ENCODE data around the gene MACO1. TPM values are rescaled to one million over a fixed set of nuclear protein-coding genes. Genes with fewer than 3 reads are reported as not detected.
A peak's percentile ranks its signal among the peaks of the same experiment; 100 is the strongest.
"Not testable (repeated sequence)": the region's sequence is repeated elsewhere in the genome, so short reads cannot be mapped to it uniquely, and the experiment has no call there.

MACO1 gene
- total and polyA plus RNA-seq, 4 donors: 7.9 to 20.7 (median 13.6) TPM

DNA sequence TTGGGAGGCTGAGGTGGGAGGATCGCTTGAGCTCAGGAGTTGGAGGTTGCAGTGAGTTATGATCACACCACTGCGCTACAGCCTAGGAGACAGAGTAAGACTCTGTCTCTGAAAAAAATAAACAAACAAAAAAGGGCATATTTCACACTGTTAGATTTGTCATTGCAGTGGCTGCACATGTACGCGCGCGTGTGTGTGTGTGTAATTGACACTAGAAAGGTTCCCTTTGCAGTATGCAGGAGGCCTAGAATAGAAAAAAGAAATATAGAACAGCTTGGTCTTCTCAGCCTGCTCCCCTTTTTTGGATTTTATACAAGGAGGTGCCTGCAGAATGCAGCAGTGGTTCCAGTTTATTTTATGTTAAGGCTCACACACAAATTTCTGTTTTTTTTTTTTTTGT is 8.6 kb downstream of the MACO1 start:
- TF ChIP-seq CTCF (IDR thresholded peaks at IDR 0.05; ENCODE audit: control extremely low read depth, extremely low read depth): no peak
- no peak overlapping the region for H3K9ac ChIP-seq (ENCODE audit: insufficient read depth in 1 of 2, low read length in 2 of 2)
- no peak for ATAC-seq (ENCODE audit: insufficient read depth, low FRiP score)
- H3K27me3 ChIP-seq (ENCODE audit: control insufficient read depth in 3 of 3, insufficient read depth in 3 of 3, low read length in 2 of 3): no peaks in the 10 kb centered on the region
- no peak overlapping the region for H3K27ac ChIP-seq (ENCODE audit: low read depth in 1 of 2, low read length in 1 of 2)
- DNase-seq: no peak
- no peak overlapping the region for H3K4me3 ChIP-seq
- peaks cover 0 to 26% (median 2%) of the 10 kb centered on the region in 5 donors for H3K4me1 ChIP-seq (ENCODE audit: control insufficient read depth in 5 of 5, insufficient read depth in 5 of 5, low read length in 5 of 5)
- H3K36me3 ChIP-seq (ENCODE audit: control insufficient read depth in 4 of 4, insufficient read depth in 4 of 4, low read length in 4 of 4): peaks cover 0 to 2% (median 0%) of the 10 kb centered on the region in 4 donors
- 97 to 98% methylated on average over 6 of the region's 6 CpGs for WGBS, 2 donors
- H3K9me3 ChIP-seq (ENCODE audit: control insufficient read depth in 4 of 4, insufficient read depth in 3 of 4, low read length in 3 of 4): no peaks in the 10 kb centered on the region

- no peak for TF ChIP-seq CTCF (IDR thresholded peaks at IDR 0.05; ENCODE audit: control extremely low read depth, extremely low read depth)
- Histone ChIP-seq H3K9me3 (ENCODE audit: control insufficient read depth in 4 of 4, insufficient read depth in 3 of 4, low read length in 3 of 4) (no peaks in the 10 kb centered on the region), H3K27me3 (ENCODE audit: control insufficient read depth in 3 of 3, insufficient read depth in 3 of 3, low read length in 2 of 3) (no peaks in the 10 kb centered on the region), H3K27ac (ENCODE audit: low read depth in 1 of 2, low read length in 1 of 2) (peak overlapping the region in 1 of 2 donors; percentile 2), H3K9ac (ENCODE audit: insufficient read depth in 1 of 2, low read length in 2 of 2) (no peak overlapping the region), H3K4me3 (no peak overlapping the region), H3K4me1 (ENCODE audit: control insufficient read depth in 5 of 5, insufficient read depth in 5 of 5, low read length in 5 of 5) (peaks cover 0 to 12% (median 0%) of the 10 kb centered on the region in 5 donors), H3K36me3 (ENCODE audit: control insufficient read depth in 4 of 4, insufficient read depth in 4 of 4, low read length in 4 of 4) (peaks cover 0 to 3% (median under 1%) of the 10 kb centered on the region in 4 donors)
- DNase-seq: no peak
- no peak for ATAC-seq (ENCODE audit: insufficient read depth, low FRiP score)
- 72 to 85% methylated on average over 1 of the region's 1 CpG for WGBS, 2 donors
Observed at GRCh38 chr1:25442178-25442577, 11.5 kb downstream of the MACO1 start.

GRCh38 chr1:25443030-25443699 is 12.5 kb downstream of the MACO1 start:
- WGBS, 2 donors: 87 to 89% methylated on average over 4 of the region's 4 CpGs
- H3K9ac ChIP-seq (ENCODE audit: insufficient read depth in 1 of 2, low read length in 2 of 2): no peak overlapping the region
- no peak for DNase-seq

DNA sequence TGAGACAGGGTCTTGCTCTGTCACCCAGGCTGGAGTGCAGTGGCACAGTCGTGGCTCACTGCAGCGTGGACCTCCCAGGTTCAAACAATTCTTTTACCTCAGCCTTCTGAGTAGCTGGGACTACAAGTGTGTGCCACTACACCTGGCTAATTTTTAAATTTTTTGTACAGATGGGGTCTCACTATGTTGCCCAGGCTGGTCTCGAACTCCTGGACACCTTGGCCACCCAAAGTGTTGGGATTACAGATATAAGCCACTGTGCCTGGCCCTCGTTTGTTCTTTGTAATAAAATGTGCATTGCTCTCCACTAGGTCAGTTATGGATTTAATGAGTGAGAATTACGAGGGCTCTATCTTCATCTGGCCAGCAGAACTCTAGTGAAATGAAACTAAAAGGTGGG is 13.9 kb downstream of the MACO1 start:
- WGBS, 2 donors: 96 to 97% methylated on average over 5 of the region's 5 CpGs
- H3K27me3 ChIP-seq (ENCODE audit: control insufficient read depth in 3 of 3, insufficient read depth in 3 of 3, low read length in 2 of 3); H3K9me3 ChIP-seq (ENCODE audit: control insufficient read depth in 4 of 4, insufficient read depth in 3 of 4, low read length in 3 of 4); ATAC-seq (ENCODE audit: insufficient read depth, low FRiP score); H3K9ac ChIP-seq (ENCODE audit: insufficient read depth in 1 of 2, low read length in 2 of 2); H3K36me3 ChIP-seq (ENCODE audit: control insufficient read depth in 4 of 4, insufficient read depth in 4 of 4, low read length in 4 of 4); H3K4me1 ChIP-seq (ENCODE audit: control insufficient read depth in 5 of 5, insufficient read depth in 5 of 5, low read length in 5 of 5); H3K4me3 ChIP-seq; H3K27ac ChIP-seq (ENCODE audit: low read depth in 1 of 2, low read length in 1 of 2); DNase-seq: not testable (repeated sequence)

More at GRCh38 chr1:25443030-25443699, 12.5 kb downstream of the MACO1 start:
- Histone ChIP-seq H3K36me3 (ENCODE audit: control insufficient read depth in 4 of 4, insufficient read depth in 4 of 4, low read length in 4 of 4) (peaks cover 0 to 6% (median 3%) of the 10 kb centered on the region in 4 donors), H3K4me1 (ENCODE audit: control insufficient read depth in 5 of 5, insufficient read depth in 5 of 5, low read length in 5 of 5) (peaks cover 0 to 9% (median 0%) of the 10 kb centered on the region in 5 donors), H3K27me3 (ENCODE audit: control insufficient read depth in 3 of 3, insufficient read depth in 3 of 3, low read length in 2 of 3) (no peaks in the 10 kb centered on the region), H3K9me3 (ENCODE audit: control insufficient read depth in 4 of 4, insufficient read depth in 3 of 4, low read length in 3 of 4) (no peaks in the 10 kb centered on the region), H3K4me3 (no peak overlapping the region), H3K27ac (ENCODE audit: low read depth in 1 of 2, low read length in 1 of 2) (no peak overlapping the region)
- no peak for TF ChIP-seq CTCF (IDR thresholded peaks at IDR 0.05; ENCODE audit: control extremely low read depth, extremely low read depth)
- no peak for ATAC-seq (ENCODE audit: insufficient read depth, low FRiP score)
